Right atrium auricular region (tissue), 2 donors: ENCODE results near the gene NRG2. TPM values are rescaled to one million over a fixed set of nuclear protein-coding genes. Genes with fewer than 3 reads are reported as not detected.

ENCODE experiments used
- DNase-seq: peaks from one replicate; pipeline ENCODE4 v3.0.0-alpha.2; 2019; ENCODE audit warnings: low spot score
- H3K27ac ChIP-seq, 2 donors: fragments of 200-600 bp; sonication (generic); 1 replicate in 1 of 2; 2 replicates in 1 of 2; pipeline ENCODE4 v1.5.1; 2016 to 2019
- H3K27me3 ChIP-seq, 2 donors: fragments of 200-600 bp; sonication (generic); one replicate each; pipeline versions ENCODE4 v1.5.1 to v1.6.0; 2017 to 2019
- H3K36me3 ChIP-seq: fragments of 200-600 bp; sonication (generic); one replicate; pipeline ENCODE4 v1.5.1; 2016
- H3K4me1 ChIP-seq, 2 donors: fragments of 200-600 bp; sonication (generic); one replicate each; pipeline versions ENCODE4 v1.5.1 to v1.6.0; 2017 to 2019
- H3K4me3 ChIP-seq, 2 donors: fragments of 200-600 bp; sonication (generic); 1 replicate in 1 of 2; 2 replicates in 1 of 2; pipeline ENCODE4 v1.5.1; 2017 to 2019; ENCODE audit warnings: mild to moderate bottlenecking in 1 of 2, moderate library complexity in 1 of 2
- H3K9me3 ChIP-seq, 2 donors: fragments of 200-600 bp; sonication (generic); one replicate each; pipeline ENCODE4 v1.5.1; 2019
- CTCF ChIP-seq, 2 donors: fragments of 200-600 bp; sonication (generic); IDR thresholded peaks; one replicate each; pipeline ENCODE4 v1.5.1; 2019; ENCODE audit warnings: antibody characterized with exemption in 2 of 2
- total RNA-seq, 2 donors: library from RNA; depleted of rRNA; stranded (reverse); fragments of >200 nt; gene quantifications; one replicate each; pipeline ENCODE4 v1.1.0, GENCODE V29; 2016

The NRG2 gene
- total RNA-seq, 2 donors from 2014 or later: 1.8 to 1.9 TPM

DNA sequence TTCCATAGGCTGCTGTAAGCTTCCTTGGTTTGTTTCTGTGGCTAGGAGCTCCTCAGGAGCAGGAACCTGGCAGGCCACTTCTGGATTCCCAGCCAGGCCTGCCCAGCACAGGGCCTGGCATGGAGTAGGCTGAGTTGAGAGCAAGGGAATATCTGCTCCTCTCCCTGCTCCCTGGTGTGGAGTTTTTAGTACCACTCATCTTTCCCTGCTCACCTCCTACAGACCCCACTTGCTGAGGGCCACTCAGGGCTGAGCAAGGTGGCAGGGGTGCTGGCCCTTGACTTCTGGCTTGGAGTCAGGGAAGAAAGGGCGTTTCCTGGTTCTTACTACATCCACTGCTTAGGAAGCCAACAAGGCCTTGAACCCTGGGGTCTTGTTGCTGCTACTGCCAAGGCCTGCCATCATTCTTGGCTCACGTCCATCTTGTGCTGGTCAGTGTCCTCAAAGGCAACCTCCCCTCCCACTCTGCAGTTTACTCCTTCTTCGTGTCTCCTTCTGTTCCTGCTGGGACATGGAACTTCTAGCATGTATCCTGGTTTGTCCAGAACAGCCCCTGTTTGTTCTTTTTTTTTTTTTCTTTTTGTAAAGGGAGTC, 192.6 kb downstream of the NRG2 start:
- no peak for DNase-seq
- no peaks in the 10 kb centered on the region for H3K9me3 ChIP-seq
- no peak overlapping the region for H3K27ac ChIP-seq
- peaks cover 0 to 17% of the 10 kb centered on the region in 2 donors for H3K4me1 ChIP-seq
- H3K27me3 ChIP-seq: no peaks in the 10 kb centered on the region
- no peaks in the 10 kb centered on the region for H3K36me3 ChIP-seq
- H3K4me3 ChIP-seq: no peak overlapping the region
- no peak for TF ChIP-seq CTCF (IDR thresholded peaks at IDR 0.05)

- Histone ChIP-seq H3K27ac (no peak overlapping the region), H3K36me3 (no peaks in the 10 kb centered on the region), H3K9me3 (no peaks in the 10 kb centered on the region), H3K27me3 (no peaks in the 10 kb centered on the region), H3K4me1 (peaks cover 0 to 17% of the 10 kb centered on the region in 2 donors), H3K4me3 (no peak overlapping the region)
- TF ChIP-seq CTCF (IDR thresholded peaks at IDR 0.05): no peak
- DNase-seq: no peak
These were observed 193.2 kb downstream of the NRG2 start for GRCh38 chr5:139849942-139850341.

GRCh38 chr5:139849501-139849900, 193.6 kb downstream of the NRG2 start:
- Histone ChIP-seq H3K9me3 (no peaks in the 10 kb centered on the region), H3K36me3 (no peaks in the 10 kb centered on the region), H3K4me3 (no peak overlapping the region), H3K27ac (no peak overlapping the region), H3K4me1 (peaks cover 0 to 17% of the 10 kb centered on the region in 2 donors), H3K27me3 (no peaks in the 10 kb centered on the region)
- DNase-seq: no peak
- no peak for TF ChIP-seq CTCF (IDR thresholded peaks at IDR 0.05)

DNA sequence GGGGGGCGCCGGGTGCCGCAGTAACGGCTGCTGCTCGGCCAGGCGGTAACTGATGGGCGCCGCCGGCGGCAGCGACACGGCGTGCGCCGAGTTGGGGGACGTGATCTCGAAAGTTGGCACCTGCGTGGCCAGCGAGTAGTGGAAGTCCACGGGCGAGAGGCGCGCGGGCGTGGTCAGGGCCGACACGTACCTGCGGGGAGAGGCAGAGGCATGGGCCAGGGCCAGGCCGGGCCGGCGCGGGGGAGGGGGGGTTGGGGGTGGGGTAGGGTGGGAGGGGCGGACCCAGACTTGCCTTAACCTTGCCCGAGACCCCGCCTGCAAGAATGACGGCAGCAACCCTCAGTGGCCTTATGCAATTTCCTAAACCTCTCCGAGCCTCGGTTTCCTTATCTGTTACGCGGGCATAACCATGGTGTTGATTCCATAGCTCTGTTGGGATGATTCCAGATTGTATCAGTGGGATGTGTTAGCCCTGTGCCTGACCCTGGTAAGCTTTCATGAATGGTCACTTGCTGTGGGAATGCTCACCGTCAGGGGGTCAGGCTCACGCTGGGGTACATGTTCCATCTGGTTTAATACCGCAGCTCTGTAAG, 194.5 kb downstream of the NRG2 start:
- no peak for DNase-seq

GRCh38 chr5:139847790-139848507, 195.2 kb downstream of the NRG2 start:
- no peaks in the 10 kb centered on the region for H3K36me3 ChIP-seq
- no peak for TF ChIP-seq CTCF (IDR thresholded peaks at IDR 0.05)
- DNase-seq: peak; percentile 63
- H3K4me3 ChIP-seq: peak overlapping the region; percentile 65 to 73
- peak overlapping the region; percentile 75 to 89 for H3K27ac ChIP-seq
- H3K27me3 ChIP-seq: no peaks in the 10 kb centered on the region
- peaks cover 0 to 17% of the 10 kb centered on the region in 2 donors for H3K4me1 ChIP-seq
- H3K9me3 ChIP-seq: no peaks in the 10 kb centered on the region

More for the DNA sequence above, 194.5 kb downstream of the NRG2 start:
- Histone ChIP-seq H3K27ac (peak overlapping the region; percentile 75 to 89), H3K4me1 (peaks cover 0 to 17% of the 10 kb centered on the region in 2 donors), H3K36me3 (no peaks in the 10 kb centered on the region), H3K4me3 (peak overlapping the region; percentile 65 to 73), H3K9me3 (no peaks in the 10 kb centered on the region), H3K27me3 (no peaks in the 10 kb centered on the region)
- TF ChIP-seq CTCF (IDR thresholded peaks at IDR 0.05): no peak
